ENCODE measurements around the gene SNTB2. TPM values are rescaled to one million over a fixed set of nuclear protein-coding genes. Genes with fewer than 3 reads are reported as not detected.

The SNTB2 gene
- total and polyA plus RNA-seq, 2 donors (not counting 3 experiments of a cell fraction or from before 2014, with no cell fraction given) = 24.9 to 73.7 TPM

GRCh38 chr16:69270395-69270794, 83.4 kb downstream of the SNTB2 start:
- no peaks in the 10 kb centered on the region for H4K20me1 ChIP-seq (replicated peaks; ENCODE audit: control insufficient read depth, extremely low read depth, insufficient read depth, low read length)
- no peaks in the 10 kb centered on the region for H3K9me1 ChIP-seq (replicated peaks; ENCODE audit: control insufficient read depth, extremely low read depth, insufficient read depth, low read length)
- no peak for TF ChIP-seq GATA2 (IDR thresholded peaks at IDR 0.05; ENCODE audit: insufficient read depth, insufficient read length, low read depth, low read length)
- no peak for TF ChIP-seq MYC (IDR thresholded peaks at IDR 0.05; ENCODE audit: low read depth, low read length)
- no peak for TF ChIP-seq JUN (IDR thresholded peaks at IDR 0.05; ENCODE audit: borderline replicate concordance, insufficient read depth, insufficient read length, low read depth)
- no peak for TF ChIP-seq EZH2 (IDR thresholded peaks at IDR 0.05; ENCODE audit: borderline replicate concordance, low read depth, low read length, severe bottlenecking)
- no peak overlapping the region for H3K4me2 ChIP-seq (ENCODE audit: insufficient read depth, low read length)
- ChIA-PET POLR2A (no interaction called here), CTCF (interaction anchor here (2.5 kb wide), 1 partner anchor 120 kb away, joined by 10 read pairs; no protein-coding TSS in a partner anchor)
- H3K9me3 ChIP-seq (replicated peaks; ENCODE audit: control insufficient read depth, insufficient read depth, low read length) = no peaks in the 10 kb centered on the region
- no peaks in the 10 kb centered on the region for H3K27me3 ChIP-seq (ENCODE audit: control insufficient read depth in 2 of 2, insufficient read depth in 2 of 2, low read length in 2 of 2)
- no peak overlapping the region for H3K9ac ChIP-seq (replicated peaks; ENCODE audit: extremely low read depth, insufficient read depth, low read length)
- intact Hi-C loops (cut with micrococcal nuclease) (no loop called here), dilution Hi-C loops (cut with MboI; ENCODE audit: extremely low pct_ligation_motif_present, low sequenced_read_pairs) (no loop called here)
- H2AFZ ChIP-seq (ENCODE audit: low read depth, low read length) = no peak overlapping the region
- no peak for DNase-seq (ENCODE audit: low read depth, low spot score)
- no peak for FAIRE-seq
- H3K27ac ChIP-seq (ENCODE audit: insufficient read depth, low read depth, low read length) = no peak overlapping the region
- no peaks in the 10 kb centered on the region for H3K4me1 ChIP-seq (ENCODE audit: control insufficient read depth, extremely low read depth, insufficient read depth, low read length)
- no peak overlapping the region for H3K4me3 ChIP-seq (replicated peaks in 1 of 3; ENCODE audit: insufficient read depth in 1 of 3, low read depth in 1 of 3, low read length in 3 of 3)
- H3K79me2 ChIP-seq (ENCODE audit: control insufficient read depth, insufficient read depth, low read length) = peaks cover 4% of the 10 kb centered on the region
- no TSS peak for BruUV-seq (replicated peaks)
- peaks cover 0 to 9% of the 10 kb centered on the region in 2 experiments for H3K36me3 ChIP-seq (ENCODE audit: control insufficient read depth in 2 of 2, extremely low read depth in 1 of 2, insufficient read depth in 2 of 2, low read length in 2 of 2)

DNA sequence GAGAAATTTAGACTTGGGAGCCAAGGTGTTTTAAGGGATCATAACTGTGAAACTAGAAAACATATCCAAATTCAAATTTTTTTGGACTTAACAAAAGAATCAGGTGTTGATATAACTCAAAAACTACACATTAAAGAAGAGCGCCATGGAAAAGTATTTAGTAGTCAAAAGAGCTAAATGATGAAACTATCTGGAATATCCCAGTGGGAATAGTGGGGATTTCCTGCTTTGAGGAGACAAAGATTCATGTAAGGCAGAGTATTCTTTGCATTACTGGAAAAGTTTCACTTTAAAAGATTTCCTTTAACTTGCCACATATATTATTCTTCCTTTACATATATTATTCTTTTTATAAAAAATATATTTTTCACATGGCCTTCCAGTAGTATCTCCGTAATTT, 83.9 kb downstream of the SNTB2 start:
- Histone ChIP-seq H3K4me2 (ENCODE audit: insufficient read depth, low read length) (no peak overlapping the region), H3K27ac (ENCODE audit: insufficient read depth, low read depth, low read length) (no peak overlapping the region), H2AFZ (ENCODE audit: low read depth, low read length) (no peak overlapping the region), H3K9me3 (replicated peaks; ENCODE audit: control insufficient read depth, insufficient read depth, low read length) (no peaks in the 10 kb centered on the region), H3K9ac (replicated peaks; ENCODE audit: extremely low read depth, insufficient read depth, low read length) (no peak overlapping the region), H3K79me2 (ENCODE audit: control insufficient read depth, insufficient read depth, low read length) (peaks cover 4% of the 10 kb centered on the region), H3K4me3 (replicated peaks in 1 of 3; ENCODE audit: insufficient read depth in 1 of 3, low read depth in 1 of 3, low read length in 3 of 3) (no peak overlapping the region), H3K36me3 (ENCODE audit: control insufficient read depth in 2 of 2, extremely low read depth in 1 of 2, insufficient read depth in 2 of 2, low read length in 2 of 2) (peaks cover 0 to 9% of the 10 kb centered on the region in 2 experiments), H3K9me1 (replicated peaks; ENCODE audit: control insufficient read depth, extremely low read depth, insufficient read depth, low read length) (no peaks in the 10 kb centered on the region), H3K27me3 (ENCODE audit: control insufficient read depth in 2 of 2, insufficient read depth in 2 of 2, low read length in 2 of 2) (no peaks in the 10 kb centered on the region), H3K4me1 (ENCODE audit: control insufficient read depth, extremely low read depth, insufficient read depth, low read length) (no peaks in the 10 kb centered on the region), H4K20me1 (replicated peaks; ENCODE audit: control insufficient read depth, extremely low read depth, insufficient read depth, low read length) (no peaks in the 10 kb centered on the region)
- ChIA-PET CTCF (interaction anchor here (1.4 to 2.5 kb wide), 2 partner anchors 18 to 121 kb away, joined by 3 to 10 read pairs; no protein-coding TSS in a partner anchor), POLR2A (no interaction called here)
- FAIRE-seq (no peak), DNase-seq (ENCODE audit: low read depth, low spot score) (no peak)
- TF ChIP-seq EZH2 (IDR thresholded peaks at IDR 0.05; ENCODE audit: borderline replicate concordance, low read depth, low read length, severe bottlenecking) (no peak), POLR2AphosphoS5 (IDR thresholded peaks at IDR 0.05; ENCODE audit: insufficient read depth, low read depth, low read length) (no peak), POLR2A (IDR thresholded peaks at IDR 0.05; ENCODE audit: low read depth, low read length) (no peak), MYC (IDR thresholded peaks at IDR 0.05; ENCODE audit: low read depth, low read length) (no peak), FOS (IDR thresholded peaks at IDR 0.05; ENCODE audit: borderline replicate concordance, insufficient read depth, low read length) (no peak), JUN (IDR thresholded peaks at IDR 0.05; ENCODE audit: borderline replicate concordance, insufficient read depth, insufficient read length, low read depth) (no peak), GATA2 (IDR thresholded peaks at IDR 0.05; ENCODE audit: insufficient read depth, insufficient read length, low read depth, low read length) (no peak), CTCF (IDR thresholded peaks at IDR 0.05; ENCODE audit: extremely low read depth in 1 of 2, insufficient read depth in 1 of 2, low read depth in 1 of 2, low read length in 2 of 2) (no peak)
- TF ChIP-seq, protein P1, sequence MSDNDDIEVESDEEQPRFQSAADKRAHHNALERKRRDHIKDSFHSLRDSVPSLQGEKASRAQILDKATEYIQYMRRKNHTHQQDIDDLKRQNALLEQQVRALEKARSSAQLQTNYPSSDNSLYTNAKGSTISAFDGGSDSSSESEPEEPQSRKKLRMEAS (IDR thresholded peaks at IDR 0.05; ENCODE audit: insufficient read depth, insufficient read length) = no peak
- intact Hi-C loops (cut with micrococcal nuclease) (no loop called here), dilution Hi-C loops (cut with MboI; ENCODE audit: extremely low pct_ligation_motif_present, low sequenced_read_pairs) (no loop called here)
- no TSS peak for BruUV-seq (replicated peaks)

Data from endothelial cell of umbilical vein (primary cell).